Ishikawa (cell line): ENCODE results near the gene MLLT6.

Source experiments
- CEBPB ChIP-seq: IDR thresholded peaks from 2 replicates; pipeline ENCODE4 v1.6.1; 2012
- EP300 ChIP-seq: IDR thresholded peaks from 2 replicates; pipeline ENCODE4 v1.6.1; 2012; ENCODE audit warnings: borderline replicate concordance
- FOXM1 ChIP-seq: IDR thresholded peaks from 2 replicates; pipeline ENCODE4 v1.6.1; 2012; ENCODE audit warnings: low read depth, borderline replicate concordance
- RAD21 ChIP-seq: IDR thresholded peaks from 2 replicates; pipeline ENCODE4 v1.6.1; 2012; ENCODE audit warnings: low read depth
- TAF1 ChIP-seq: IDR thresholded peaks from 2 replicates; pipeline ENCODE4 v1.6.1; 2012; ENCODE audit warnings: low read depth, mild to moderate bottlenecking
- ZBTB7A ChIP-seq: IDR thresholded peaks from 2 replicates; pipeline ENCODE4 v1.6.1; 2012; ENCODE audit warnings: low read depth

- TF ChIP-seq FOXM1 (no peak), EP300 (no peak), CEBPB (no peak), RAD21 (no peak), TAF1 (no peak), ZBTB7A (no peak; the same call in 1 of the 2 replicates)
These were observed 25.7 kb downstream of the MLLT6 start for GRCh38 chr17:38730526-38731379.
